Liver (tissue), 9 donors: ENCODE results near the gene JAKMIP1. TPM values are rescaled to one million over a fixed set of nuclear protein-coding genes. Genes with fewer than 3 reads are reported as not detected.

Experiments used
- DNase-seq: peaks from one replicate; pipeline ENCODE4 v3.0.0-alpha.2; 2017; ENCODE audit warnings: low spot score
- H3K27ac ChIP-seq, 2 donors: one replicate each; pipeline ENCODE4 v1.7.0; 2013; ENCODE audit warnings: inconsistent platforms in 2 of 2, low read length in 2 of 2, control low read depth in 1 of 2, low read depth in 1 of 2, mild to moderate bottlenecking in 1 of 2
- H3K27me3 ChIP-seq, 4 donors: one replicate each; pipeline versions ENCODE4 v1.6.1 to v1.7.0; 2013; ENCODE audit warnings: low read length in 3 of 4, inconsistent platforms in 1 of 4, mild to moderate bottlenecking in 1 of 4, moderate library complexity in 1 of 4; ENCODE audit not compliant: control insufficient read depth in 4 of 4, insufficient read depth in 4 of 4
- H3K36me3 ChIP-seq, 4 donors: one replicate each; pipeline versions ENCODE4 v1.6.1 to v1.7.0; 2013; ENCODE audit warnings: low read length in 3 of 4, mild to moderate bottlenecking in 3 of 4, low read depth in 1 of 4, moderate library complexity in 1 of 4; ENCODE audit not compliant: control insufficient read depth in 4 of 4, insufficient read depth in 3 of 4
- H3K4me1 ChIP-seq, 4 donors: one replicate each; pipeline versions ENCODE4 v1.6.1 to v1.7.0; 2013; ENCODE audit warnings: low read length in 3 of 4, mild to moderate bottlenecking in 3 of 4, moderate library complexity in 1 of 4; ENCODE audit not compliant: control insufficient read depth in 4 of 4, insufficient read depth in 4 of 4
- H3K4me3 ChIP-seq, 3 donors: one replicate each; pipeline versions ENCODE4 v1.6.1 to v1.7.0; 2013; ENCODE audit warnings: low read length in 3 of 3, control low read depth in 1 of 3, low read depth in 1 of 3, mild to moderate bottlenecking in 1 of 3
- H3K9ac ChIP-seq, 2 donors: one replicate each; pipeline ENCODE4 v1.7.0; 2013; ENCODE audit warnings: low read length in 2 of 2, mild to moderate bottlenecking in 2 of 2, moderate library complexity in 2 of 2, control low read depth in 1 of 2, low read depth in 1 of 2
- H3K9me3 ChIP-seq, 4 donors: one replicate each; pipeline versions ENCODE4 v1.6.1 to v1.7.0; 2013; ENCODE audit warnings: low read length in 3 of 4; ENCODE audit not compliant: control insufficient read depth in 4 of 4
- CTCF ChIP-seq: fragments of 150-350 bp; IDR thresholded peaks from 2 replicates; pipeline ENCODE4 v1.5.1; 2017; ENCODE audit warnings: improper control_type of control experiment, low read depth, low read length; ENCODE audit not compliant: missing input control
- EGR1 ChIP-seq, 2 donors: IDR thresholded peaks; 2 replicates each; pipeline ENCODE4 v1.6.1; 2016 to 2018; ENCODE audit warnings: antibody characterized with exemption in 2 of 2, low read depth in 2 of 2
- FOXA1 ChIP-seq: IDR thresholded peaks from 2 replicates; pipeline ENCODE4 v1.6.1; 2016; ENCODE audit warnings: antibody characterized with exemption
- FOXA2 ChIP-seq: IDR thresholded peaks from 2 replicates; pipeline ENCODE4 v1.6.1; 2016; ENCODE audit warnings: antibody characterized with exemption
- GABPA ChIP-seq, 2 donors: IDR thresholded peaks in 1 of 2; conservative IDR thresholded peaks in 1 of 2; 2 replicates each; pipeline ENCODE4 v1.6.1; 2016; ENCODE audit warnings: antibody characterized with exemption in 2 of 2, mild to moderate bottlenecking in 1 of 2, moderate library complexity in 1 of 2
- HNF4A ChIP-seq, 2 donors: conservative IDR thresholded peaks; 2 replicates each; pipeline ENCODE4 v1.6.1; 2016; ENCODE audit warnings: antibody characterized with exemption in 2 of 2, mild to moderate bottlenecking in 2 of 2
- HNF4G ChIP-seq: IDR thresholded peaks from 2 replicates; pipeline ENCODE4 v1.6.1; 2016; ENCODE audit warnings: antibody characterized with exemption
- JUND ChIP-seq, 2 donors: IDR thresholded peaks; 2 replicates each; pipeline ENCODE4 v1.6.1; 2016; ENCODE audit warnings: antibody characterized with exemption in 2 of 2
- NR2F2 ChIP-seq: IDR thresholded peaks from 2 replicates; pipeline ENCODE4 v1.6.1; 2016; ENCODE audit warnings: antibody characterized with exemption
- RAD21 ChIP-seq, 2 donors: IDR thresholded peaks; 2 replicates each; pipeline ENCODE4 v1.6.1; 2016; ENCODE audit warnings: antibody characterized with exemption in 2 of 2, mild to moderate bottlenecking in 2 of 2
- REST ChIP-seq: IDR thresholded peaks from 2 replicates; pipeline ENCODE4 v1.6.1; 2016; ENCODE audit warnings: antibody characterized with exemption, mild to moderate bottlenecking
- RXRA ChIP-seq, 2 donors: IDR thresholded peaks; 2 replicates each; pipeline ENCODE4 v1.6.1; 2017 to 2018; ENCODE audit warnings: antibody characterized with exemption in 2 of 2, mild to moderate bottlenecking in 1 of 2
- SP1 ChIP-seq: IDR thresholded peaks from 2 replicates; pipeline ENCODE4 v1.6.1; 2018; ENCODE audit warnings: antibody characterized with exemption, mild to moderate bottlenecking
- TAF1 ChIP-seq: conservative IDR thresholded peaks from 2 replicates; pipeline ENCODE4 v1.6.1; 2016; ENCODE audit warnings: antibody characterized with exemption, mild to moderate bottlenecking
- YY1 ChIP-seq: IDR thresholded peaks from 2 replicates; pipeline ENCODE4 v1.6.1; 2016; ENCODE audit warnings: antibody characterized with exemption, mild to moderate bottlenecking
- WGBS: extraction: QIAGEN DNeasy Blood & Tissue Kit; methylation state at CpG from one replicate; pipeline ENCODE4 v1.1.7; 2013; 5-methylcytosine and 5-hydroxymethylcytosine counted together
- polyA plus RNA-seq, 2 donors: library from polyadenylated mRNA; stranded (reverse) in 1 of 2; unstranded in 1 of 2; fragments of 200-250 nt in 1 of 2; fragments of >200 nt in 1 of 2; fragmentation: Nextera tagmentation in 1 of 2; extraction: Ambion mirVana in 1 of 2; gene quantifications; one replicate each; pipeline versions ENCODE4 v1.2.1 to v1.2.3, GENCODE V29; 2013 to 2015
- total RNA-seq, 2 donors: library from RNA; depleted of rRNA; stranded (reverse); fragments of >200 nt; gene quantifications; one replicate each; pipeline ENCODE4 v1.2.3, GENCODE V29; 2014
- TF ChIP-seq, protein P1 (sequence below): IDR thresholded peaks from 2 replicates; pipeline ENCODE4 v1.6.1; 2016; ENCODE audit warnings: antibody characterized with exemption
- TF ChIP-seq, protein P2 (sequence below): IDR thresholded peaks from 2 replicates; pipeline ENCODE4 v1.6.1; 2016; ENCODE audit warnings: antibody characterized with exemption
- TF ChIP-seq, protein P3 (sequence below): IDR thresholded peaks from 2 replicates; pipeline ENCODE4 v1.6.1; 2016; ENCODE audit warnings: antibody characterized with exemption
- donor health status: healthy.
- donor health status: healthy.
- donor health status: healthy.
- donor health status: healthy.
- donor health status: healthy.

The JAKMIP1 gene
- total and polyA plus RNA-seq, 4 donors, result 0.08 to 0.50 TPM; not detected in 2

- no peaks in the 10 kb centered on the region for H3K36me3 ChIP-seq
- no peak overlapping the region for H3K4me3 ChIP-seq
- H3K27me3 ChIP-seq, result no peaks in the 10 kb centered on the region
- TF ChIP-seq RAD21 (IDR thresholded peaks at IDR 0.05) (no peak), NR2F2 (no peak), GABPA (IDR thresholded peaks at IDR 0.05 in 1 of 2, conservative IDR thresholded peaks at IDR 0.05 in 1 of 2) (no peak), HNF4G (no peak), SP1 (no peak), HNF4A (conservative IDR thresholded peaks at IDR 0.05) (no peak), EGR1 (IDR thresholded peaks at IDR 0.05; ENCODE audit: low read depth in 2 of 2) (no peak), REST (no peak), CTCF (no peak), TAF1 (no peak), FOXA1 (no peak), YY1 (no peak), FOXA2 (no peak), RXRA (IDR thresholded peaks at IDR 0.05) (no peak), JUND (IDR thresholded peaks at IDR 0.05) (no peak)
- TF ChIP-seq, protein P1, sequence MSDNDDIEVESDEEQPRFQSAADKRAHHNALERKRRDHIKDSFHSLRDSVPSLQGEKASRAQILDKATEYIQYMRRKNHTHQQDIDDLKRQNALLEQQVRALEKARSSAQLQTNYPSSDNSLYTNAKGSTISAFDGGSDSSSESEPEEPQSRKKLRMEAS, result no peak
- TF ChIP-seq, protein P2, sequence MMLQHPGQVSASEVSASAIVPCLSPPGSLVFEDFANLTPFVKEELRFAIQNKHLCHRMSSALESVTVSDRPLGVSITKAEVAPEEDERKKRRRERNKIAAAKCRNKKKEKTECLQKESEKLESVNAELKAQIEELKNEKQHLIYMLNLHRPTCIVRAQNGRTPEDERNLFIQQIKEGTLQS, result no peak
- TF ChIP-seq, protein P3, sequence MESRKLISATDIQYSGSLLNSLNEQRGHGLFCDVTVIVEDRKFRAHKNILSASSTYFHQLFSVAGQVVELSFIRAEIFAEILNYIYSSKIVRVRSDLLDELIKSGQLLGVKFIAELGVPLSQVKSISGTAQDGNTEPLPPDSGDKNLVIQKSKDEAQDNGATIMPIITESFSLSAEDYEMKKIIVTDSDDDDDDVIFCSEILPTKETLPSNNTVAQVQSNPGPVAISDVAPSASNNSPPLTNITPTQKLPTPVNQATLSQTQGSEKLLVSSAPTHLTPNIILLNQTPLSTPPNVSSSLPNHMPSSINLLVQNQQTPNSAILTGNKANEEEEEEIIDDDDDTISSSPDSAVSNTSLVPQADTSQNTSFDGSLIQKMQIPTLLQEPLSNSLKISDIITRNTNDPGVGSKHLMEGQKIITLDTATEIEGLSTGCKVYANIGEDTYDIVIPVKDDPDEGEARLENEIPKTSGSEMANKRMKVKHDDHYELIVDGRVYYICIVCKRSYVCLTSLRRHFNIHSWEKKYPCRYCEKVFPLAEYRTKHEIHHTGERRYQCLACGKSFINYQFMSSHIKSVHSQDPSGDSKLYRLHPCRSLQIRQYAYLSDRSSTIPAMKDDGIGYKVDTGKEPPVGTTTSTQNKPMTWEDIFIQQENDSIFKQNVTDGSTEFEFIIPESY, result no peak
- no peak overlapping the region for H3K9ac ChIP-seq
- no peak for DNase-seq
- H3K9me3 ChIP-seq, result no peaks in the 10 kb centered on the region
- H3K4me1 ChIP-seq, result no peaks in the 10 kb centered on the region
- H3K27ac ChIP-seq, result no peak overlapping the region
- WGBS, result 69% methylated on average over 3 of the region's 3 CpGs
Observed at GRCh38 chr4:6137747-6138135, 62.6 kb downstream of the JAKMIP1 start.
